ENCODE results near the gene ACTN2. TPM values are rescaled to one million over a fixed set of nuclear protein-coding genes. Genes with fewer than 3 reads are reported as not detected.

The ACTN2 gene
- total RNA-seq, 1 donor from 2014 or later: 0.54 TPM

GRCh38 chr1:236799001-236799400 lies 112.7 kb downstream of the ACTN2 start:
- no peaks in the 10 kb centered on the region for H3K27me3 Mint-ChIP-seq (ENCODE audit: low read depth)
- peaks cover 30% of the 10 kb centered on the region for H3K4me1 Mint-ChIP-seq
- no peak overlapping the region for H3K27ac Mint-ChIP-seq (ENCODE audit: unreplicated experiment)
- no peak for TF ChIP-seq CTCF (conservative IDR thresholded peaks at IDR 0.05)
- H3K4me3 Mint-ChIP-seq: no peak overlapping the region
- no peak for DNase-seq (ENCODE audit: low read depth, low spot score)
- H3K36me3 Mint-ChIP-seq (ENCODE audit: low read depth): peaks cover 4% of the 10 kb centered on the region
- no peaks in the 10 kb centered on the region for H3K9me3 Mint-ChIP-seq

GRCh38 chr1:236800002-236800620 lies 113.8 kb downstream of the ACTN2 start:
- H3K4me3 Mint-ChIP-seq: no peak overlapping the region
- H3K27me3 Mint-ChIP-seq (ENCODE audit: low read depth): no peaks in the 10 kb centered on the region
- H3K9me3 Mint-ChIP-seq: no peaks in the 10 kb centered on the region
- no peak for TF ChIP-seq CTCF (conservative IDR thresholded peaks at IDR 0.05)
- no peak overlapping the region for H3K27ac Mint-ChIP-seq (ENCODE audit: unreplicated experiment)
- peaks cover 7% of the 10 kb centered on the region for H3K36me3 Mint-ChIP-seq (ENCODE audit: low read depth)
- H3K4me1 Mint-ChIP-seq: peaks cover 21% of the 10 kb centered on the region
- no peak for DNase-seq (ENCODE audit: low read depth, low spot score)

- TF ChIP-seq CTCF (conservative IDR thresholded peaks at IDR 0.05): no peak
- Mint-ChIP-seq H3K36me3 (ENCODE audit: low read depth) (peaks cover 8% of the 10 kb centered on the region), H3K4me1 (peaks cover 20% of the 10 kb centered on the region), H3K27ac (ENCODE audit: unreplicated experiment) (no peak overlapping the region), H3K4me3 (no peak overlapping the region), H3K9me3 (no peaks in the 10 kb centered on the region), H3K27me3 (ENCODE audit: low read depth) (no peaks in the 10 kb centered on the region)
- DNase-seq (ENCODE audit: low read depth, low spot score): no peak
These were observed 114.3 kb downstream of the ACTN2 start for GRCh38 chr1:236800623-236801022.

- no peaks in the 10 kb centered on the region for H3K27me3 Mint-ChIP-seq (ENCODE audit: low read depth)
- H3K4me1 Mint-ChIP-seq: peaks cover 7% of the 10 kb centered on the region
- H3K4me3 Mint-ChIP-seq: no peak overlapping the region
- H3K27ac Mint-ChIP-seq (ENCODE audit: unreplicated experiment): no peak overlapping the region
- no peak for DNase-seq (ENCODE audit: low read depth, low spot score)
- no peak for TF ChIP-seq CTCF (conservative IDR thresholded peaks at IDR 0.05)
- no peaks in the 10 kb centered on the region for H3K9me3 Mint-ChIP-seq
- peaks cover 10% of the 10 kb centered on the region for H3K36me3 Mint-ChIP-seq (ENCODE audit: low read depth)
These were observed 116.0 kb downstream of the ACTN2 start for GRCh38 chr1:236802264-236802663.

- Mint-ChIP-seq H3K36me3 (ENCODE audit: low read depth) (peaks cover 24% of the 10 kb centered on the region), H3K9me3 (no peaks in the 10 kb centered on the region), H3K27ac (ENCODE audit: unreplicated experiment) (no peak overlapping the region), H3K4me3 (no peak overlapping the region), H3K4me1 (no peaks in the 10 kb centered on the region), H3K27me3 (ENCODE audit: low read depth) (no peaks in the 10 kb centered on the region)
- DNase-seq (ENCODE audit: low read depth, low spot score): no peak
- no peak for TF ChIP-seq CTCF (conservative IDR thresholded peaks at IDR 0.05)
These were observed 120.3 kb downstream of the ACTN2 start for GRCh38 chr1:236806634-236807033.

Measured in neural crest cell (in vitro differentiated cells).